NT2/D1 (cell line): Measurements from ENCODE around the gene CFAP20DC.

Source experiments
- DNase-seq: peaks from one replicate; pipeline ENCODE4 v3.0.0-alpha.2; 2011; ENCODE audit warnings: low read depth, low spot score
- H3K27me3 ChIP-seq: 2 replicates; pipeline ENCODE4 v1.6.0; 2011; ENCODE audit warnings: mild to moderate bottlenecking; ENCODE audit not compliant: insufficient read length, insufficient read depth
- H3K36me3 ChIP-seq: 2 replicates; pipeline ENCODE4 v1.6.1; 2011; ENCODE audit warnings: mild to moderate bottlenecking, low read length, mixed read lengths; ENCODE audit not compliant: insufficient read depth, insufficient read length
- H3K4me1 ChIP-seq: 2 replicates; pipeline ENCODE4 v1.5.1; 2011; ENCODE audit not compliant: insufficient read depth, insufficient read length
- H3K4me3 ChIP-seq: 2 replicates; pipeline ENCODE4 v1.5.1; 2011; ENCODE audit warnings: low read depth; ENCODE audit not compliant: insufficient read length
- H3K9ac ChIP-seq: 2 replicates; pipeline ENCODE4 v1.6.0; 2011; ENCODE audit warnings: low read depth; ENCODE audit not compliant: insufficient read length
- H3K9me3 ChIP-seq: 2 replicates; pipeline ENCODE4 v1.5.1; 2011; ENCODE audit warnings: mild to moderate bottlenecking, low read length; ENCODE audit not compliant: insufficient read depth
- SUZ12 ChIP-seq: IDR thresholded peaks from 2 replicates; pipeline ENCODE4 v1.6.1; 2011; ENCODE audit not compliant: insufficient read length, insufficient read depth; ENCODE audit errors: extremely low read depth
- YY1 ChIP-seq: IDR thresholded peaks from 2 replicates; pipeline ENCODE4 v1.6.1; 2011; ENCODE audit not compliant: insufficient read length, insufficient read depth
- ZNF274 ChIP-seq: IDR thresholded peaks from 2 replicates; pipeline ENCODE4 v1.6.1; 2011; ENCODE audit warnings: mild to moderate bottlenecking, low read depth, low read length

CFAP20DC gene

GRCh38 chr3:58754074-58754473 is 295.8 kb downstream of the CFAP20DC start:
- Histone ChIP-seq H3K27me3 (no peaks in the 10 kb centered on the region), H3K36me3 (peaks cover 12% of the 10 kb centered on the region), H3K9ac (no peak overlapping the region), H3K4me1 (no peaks in the 10 kb centered on the region), H3K9me3 (no peaks in the 10 kb centered on the region), H3K4me3 (no peak overlapping the region)
- no peak for DNase-seq
- no peak for TF ChIP-seq SUZ12
- no peak for TF ChIP-seq ZNF274

GRCh38 chr3:58751882-58752567 is 297.8 kb downstream of the CFAP20DC start:
- H3K27me3 ChIP-seq: no peaks in the 10 kb centered on the region
- no peak for TF ChIP-seq SUZ12
- no peak for TF ChIP-seq ZNF274
- TF ChIP-seq YY1: no peak

GRCh38 chr3:58751235-58751634 is 298.6 kb downstream of the CFAP20DC start:
- Histone ChIP-seq H3K27me3 (no peaks in the 10 kb centered on the region), H3K36me3 (peaks cover 12% of the 10 kb centered on the region), H3K9ac (no peak overlapping the region), H3K4me3 (no peak overlapping the region), H3K4me1 (no peaks in the 10 kb centered on the region), H3K9me3 (no peaks in the 10 kb centered on the region)
- no peak for TF ChIP-seq SUZ12
- no peak for TF ChIP-seq YY1
- TF ChIP-seq ZNF274: no peak
- DNase-seq: no peak

More at GRCh38 chr3:58751882-58752567, 297.8 kb downstream of the CFAP20DC start:
- H3K9ac ChIP-seq: no peak overlapping the region
- no peak for DNase-seq
- no peaks in the 10 kb centered on the region for H3K4me1 ChIP-seq
- no peak overlapping the region for H3K4me3 ChIP-seq
- H3K36me3 ChIP-seq: peaks cover 12% of the 10 kb centered on the region
- H3K9me3 ChIP-seq: no peaks in the 10 kb centered on the region

DNA sequence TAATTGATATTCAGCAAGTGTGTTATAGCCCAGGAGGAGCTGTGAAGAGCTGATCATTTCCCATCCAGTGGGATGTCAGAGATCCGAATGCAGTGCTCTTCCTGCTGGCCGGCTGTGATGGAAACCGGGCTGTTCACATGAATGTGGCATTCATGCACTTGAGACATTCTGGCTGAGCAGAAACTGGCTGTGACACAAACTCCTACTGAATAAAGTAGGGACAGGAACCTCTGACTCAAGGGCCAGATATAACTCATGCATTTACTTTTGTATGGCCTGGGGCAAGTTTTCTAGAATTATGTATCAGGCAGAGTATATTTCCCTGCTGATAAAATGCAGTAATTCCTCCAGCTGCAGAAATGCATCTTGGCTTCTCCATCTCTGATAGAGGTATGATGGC is 299.9 kb downstream of the CFAP20DC start:
- no peaks in the 10 kb centered on the region for H3K4me1 ChIP-seq
- no peak overlapping the region for H3K4me3 ChIP-seq
- H3K27me3 ChIP-seq: no peaks in the 10 kb centered on the region
- no peak for DNase-seq
- H3K36me3 ChIP-seq: peaks cover 12% of the 10 kb centered on the region
- no peak overlapping the region for H3K9ac ChIP-seq
- H3K9me3 ChIP-seq: no peaks in the 10 kb centered on the region
- TF ChIP-seq SUZ12 (no peak), ZNF274 (no peak), YY1 (no peak)

- Histone ChIP-seq H3K4me1 (no peaks in the 10 kb centered on the region), H3K36me3 (peaks cover 11% of the 10 kb centered on the region), H3K9ac (no peak overlapping the region), H3K4me3 (no peak overlapping the region), H3K27me3 (no peaks in the 10 kb centered on the region), H3K9me3 (no peaks in the 10 kb centered on the region)
- no peak for DNase-seq
- TF ChIP-seq ZNF274 (no peak), SUZ12 (no peak), YY1 (no peak)
These were observed 301.8 kb downstream of the CFAP20DC start for GRCh38 chr3:58748024-58748423.

GRCh38 chr3:58746758-58747157 is 303.1 kb downstream of the CFAP20DC start:
- no peak for DNase-seq
- no peaks in the 10 kb centered on the region for H3K27me3 ChIP-seq
- TF ChIP-seq SUZ12 (no peak), YY1 (no peak)
- peaks cover 4% of the 10 kb centered on the region for H3K36me3 ChIP-seq
- H3K9me3 ChIP-seq: no peaks in the 10 kb centered on the region
- H3K4me1 ChIP-seq: no peaks in the 10 kb centered on the region
- no peak overlapping the region for H3K9ac ChIP-seq
- no peak overlapping the region for H3K4me3 ChIP-seq

DNA sequence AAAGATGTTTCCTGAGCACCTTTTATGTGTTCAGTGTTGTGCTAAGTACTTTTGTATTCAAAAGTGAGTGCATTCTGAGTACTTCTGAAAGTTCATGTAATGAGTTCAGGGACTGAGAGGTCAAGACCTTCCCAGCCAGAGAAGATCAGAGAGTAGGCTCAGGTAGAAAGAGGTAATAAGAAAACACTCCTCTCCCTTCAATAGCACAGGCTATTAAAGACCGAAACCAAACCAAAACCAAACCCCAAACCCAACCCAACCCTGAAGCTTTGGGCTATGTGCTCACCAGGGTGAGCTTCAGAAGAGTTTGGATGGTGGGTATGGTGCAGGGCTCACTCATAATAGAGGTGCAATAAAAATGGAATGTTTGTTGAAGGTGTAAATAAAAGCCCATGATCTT is 306.5 kb downstream of the CFAP20DC start:
- Histone ChIP-seq H3K9me3 (no peaks in the 10 kb centered on the region), H3K9ac (no peak overlapping the region), H3K4me3 (no peak overlapping the region), H3K27me3 (no peaks in the 10 kb centered on the region), H3K36me3 (no peaks in the 10 kb centered on the region), H3K4me1 (no peaks in the 10 kb centered on the region)
- TF ChIP-seq SUZ12 (no peak), ZNF274 (no peak), YY1 (no peak)
- DNase-seq: no peak
